H9 (cell line): Measurements from ENCODE around the gene LRCH1. TPM values are rescaled to one million over a fixed set of nuclear protein-coding genes. Genes with fewer than 3 reads are reported as not detected.

Experiments used
- DNase-seq: peaks from one replicate; pipeline ENCODE4 v3.0.0-alpha.2; 2017
- H2AFZ ChIP-seq: one replicate; pipeline ENCODE4 v1.6.1; 2013; ENCODE audit warnings: mild to moderate bottlenecking, low read length, control low read depth, moderate library complexity
- H2AK5ac ChIP-seq: 2 replicates; pipeline ENCODE4 v1.6.1; 2013; ENCODE audit warnings: low read length, control low read depth, mixed read lengths; ENCODE audit not compliant: insufficient read length
- H2BK120ac ChIP-seq: one replicate; pipeline ENCODE4 v1.6.1; 2013; ENCODE audit warnings: low read depth, mild to moderate bottlenecking, low read length, control low read depth, inconsistent platforms; ENCODE audit not compliant: poor library complexity, severe bottlenecking
- H2BK12ac ChIP-seq: 2 replicates; pipeline ENCODE4 v1.6.1; 2013; ENCODE audit warnings: low read length, control low read depth, mixed read lengths, low read depth; ENCODE audit not compliant: insufficient read length
- H2BK15ac ChIP-seq: 2 replicates; pipeline ENCODE4 v1.6.1; 2013; ENCODE audit warnings: low read depth, low read length, control low read depth
- H2BK20ac ChIP-seq: one replicate; pipeline ENCODE4 v1.6.1; 2013; ENCODE audit warnings: low read depth, mild to moderate bottlenecking, low read length, control low read depth, inconsistent platforms; ENCODE audit not compliant: poor library complexity, severe bottlenecking
- H2BK5ac ChIP-seq: 2 replicates; pipeline ENCODE4 v1.6.1; 2013; ENCODE audit warnings: low read length, control low read depth, mixed read lengths; ENCODE audit not compliant: insufficient read length
- H3K14ac ChIP-seq: 2 replicates; pipeline ENCODE4 v1.6.1; 2013; ENCODE audit warnings: low read length, control low read depth; ENCODE audit not compliant: insufficient read depth
- H3K18ac ChIP-seq: 2 replicates; pipeline ENCODE4 v1.6.1; 2013; ENCODE audit warnings: low read depth, mild to moderate bottlenecking, mixed read lengths, low read length, control low read depth; ENCODE audit not compliant: insufficient read length
- H3K23ac ChIP-seq: 2 replicates; pipeline ENCODE4 v1.6.1; 2013; ENCODE audit warnings: low read length, control low read depth, mixed read lengths, low read depth; ENCODE audit not compliant: insufficient read length
- H3K23me2 ChIP-seq: 2 replicates; pipeline ENCODE4 v1.6.1; 2013; ENCODE audit warnings: low read depth, mild to moderate bottlenecking, mixed read lengths, low read length, control low read depth; ENCODE audit not compliant: insufficient read length, poor library complexity, severe bottlenecking
- H3K27ac ChIP-seq: 2 replicates; pipeline ENCODE4 v1.5.1; 2013; ENCODE audit warnings: low read length, control low read depth, mixed read lengths, low read depth; ENCODE audit not compliant: insufficient read length
- H3K27me3 ChIP-seq: 2 replicates; pipeline ENCODE4 v1.6.1; 2013; ENCODE audit warnings: low read length, control low read depth, inconsistent platforms; ENCODE audit not compliant: insufficient read depth
- H3K4ac ChIP-seq: 2 replicates; pipeline ENCODE4 v1.6.1; 2013; ENCODE audit warnings: low read depth, mild to moderate bottlenecking, control low read depth, inconsistent platforms, low read length, moderate library complexity
- H3K4me1 ChIP-seq: 2 replicates; pipeline ENCODE4 v1.6.1; 2013; ENCODE audit warnings: low read length, control low read depth, inconsistent platforms; ENCODE audit not compliant: insufficient read depth
- H3K4me2 ChIP-seq: 2 replicates; pipeline ENCODE4 v1.6.1; 2013; ENCODE audit warnings: low read length, control low read depth, mixed read lengths; ENCODE audit not compliant: insufficient read length, insufficient read depth
- H3K56ac ChIP-seq: 2 replicates; pipeline ENCODE4 v1.6.1; 2013; ENCODE audit warnings: low read depth, mild to moderate bottlenecking, mixed read lengths, low read length, control low read depth; ENCODE audit not compliant: insufficient read length
- H3K79me1 ChIP-seq: 2 replicates; pipeline ENCODE4 v1.6.1; 2013; ENCODE audit warnings: low read depth, mild to moderate bottlenecking, moderate library complexity, low read length, control low read depth, inconsistent platforms; ENCODE audit not compliant: insufficient read depth, poor library complexity, severe bottlenecking
- H3K79me2 ChIP-seq: 2 replicates; pipeline ENCODE4 v1.6.1; 2013; ENCODE audit warnings: low read length, control low read depth, inconsistent platforms; ENCODE audit not compliant: insufficient read depth
- H3K9ac ChIP-seq: 2 replicates; pipeline ENCODE4 v1.6.1; 2013; ENCODE audit warnings: low read length, control low read depth, mixed read lengths; ENCODE audit not compliant: insufficient read length; ENCODE audit errors: extremely low read depth
- H3K9me3 ChIP-seq: one replicate; pipeline ENCODE4 v1.6.1; 2013; ENCODE audit warnings: low read depth, low read length, inconsistent platforms; ENCODE audit not compliant: control insufficient read depth
- H3T11ph ChIP-seq: one replicate; pipeline ENCODE4 v1.6.1; 2013; ENCODE audit warnings: mild to moderate bottlenecking, low read length, control low read depth, inconsistent platforms
- H4K20me1 ChIP-seq: one replicate; pipeline ENCODE4 v1.6.1; 2013; ENCODE audit not compliant: control insufficient read depth, insufficient read length, insufficient read depth
- H4K5ac ChIP-seq: 2 replicates; pipeline ENCODE4 v1.6.1; 2013; ENCODE audit warnings: low read depth, mild to moderate bottlenecking, mixed read lengths, low read length, control low read depth; ENCODE audit not compliant: insufficient read length
- H4K8ac ChIP-seq: replicated peaks from 2 replicates; pipeline ENCODE4 v1.6.1; 2013; ENCODE audit warnings: low read length, control low read depth, mixed read lengths, low read depth; ENCODE audit not compliant: insufficient read length
- H4K91ac ChIP-seq: 2 replicates; pipeline ENCODE4 v1.6.1; 2013; ENCODE audit warnings: low read depth, mild to moderate bottlenecking, moderate library complexity, mixed read lengths, low read length, control low read depth; ENCODE audit not compliant: insufficient read length
- H3K27ac Mint-ChIP-seq, 3 experiments: 2 replicates in 2 of 3; 3 replicates in 1 of 3; pipeline ENCODE4 v1.8.0; 2020 to 2021; ENCODE audit warnings: mixed read lengths in 3 of 3, mild to moderate bottlenecking in 1 of 3, moderate library complexity in 1 of 3
- H3K27me3 Mint-ChIP-seq: 2 replicates; pipeline ENCODE4 v1.8.0; 2021; ENCODE audit warnings: low read depth, mild to moderate bottlenecking, moderate library complexity, mixed read lengths
- H3K36me3 Mint-ChIP-seq, 3 experiments: 2 replicates in 2 of 3; 3 replicates in 1 of 3; pipeline ENCODE4 v1.8.0; 2020 to 2021; ENCODE audit warnings: low read depth in 3 of 3, mixed read lengths in 3 of 3; ENCODE audit not compliant: insufficient read depth in 1 of 3
- H3K4me1 Mint-ChIP-seq, 2 experiments: 2 replicates each; pipeline ENCODE4 v1.8.0; 2020; ENCODE audit warnings: mixed read lengths in 2 of 2
- H3K4me3 Mint-ChIP-seq, 2 experiments: 2 replicates in 1 of 2; 3 replicates in 1 of 2; pipeline ENCODE4 v1.8.0; 2020 to 2021; ENCODE audit warnings: mild to moderate bottlenecking in 2 of 2, mixed read lengths in 2 of 2, moderate library complexity in 1 of 2
- H3K9me3 Mint-ChIP-seq, 2 experiments: 2 replicates in 1 of 2; 3 replicates in 1 of 2; pipeline ENCODE4 v1.8.0; 2020; ENCODE audit warnings: mild to moderate bottlenecking in 2 of 2, mixed read lengths in 2 of 2, moderate library complexity in 1 of 2
- WGBS: extraction: QIAGEN DNeasy Blood & Tissue Kit; methylation state at CpG from one replicate; pipeline ENCODE4 v1.1.7; 2013; ENCODE audit warnings: missing lambda C conversion rate, low lambda C conversion rate, mixed read lengths; ENCODE audit not compliant: insufficient read length; ENCODE audit errors: extremely low coverage; 5-methylcytosine and 5-hydroxymethylcytosine counted together
- total RNA-seq: library from RNA; stranded (reverse); gene quantifications from 2 replicates; pipeline ENCODE4 v1.2.1, GENCODE V29; 2021
- TF ChIP-seq, protein P1 (sequence below): fragments of 200-600 bp; sonication (generic); conservative IDR thresholded peaks from 3 replicates; pipeline ENCODE4 v1.8.0; 2021; ENCODE audit warnings: antibody characterized with exemption, mild to moderate bottlenecking

Gene LRCH1
- total RNA-seq, 1 experiment from 2014 or later = 8.0 TPM

DNA sequence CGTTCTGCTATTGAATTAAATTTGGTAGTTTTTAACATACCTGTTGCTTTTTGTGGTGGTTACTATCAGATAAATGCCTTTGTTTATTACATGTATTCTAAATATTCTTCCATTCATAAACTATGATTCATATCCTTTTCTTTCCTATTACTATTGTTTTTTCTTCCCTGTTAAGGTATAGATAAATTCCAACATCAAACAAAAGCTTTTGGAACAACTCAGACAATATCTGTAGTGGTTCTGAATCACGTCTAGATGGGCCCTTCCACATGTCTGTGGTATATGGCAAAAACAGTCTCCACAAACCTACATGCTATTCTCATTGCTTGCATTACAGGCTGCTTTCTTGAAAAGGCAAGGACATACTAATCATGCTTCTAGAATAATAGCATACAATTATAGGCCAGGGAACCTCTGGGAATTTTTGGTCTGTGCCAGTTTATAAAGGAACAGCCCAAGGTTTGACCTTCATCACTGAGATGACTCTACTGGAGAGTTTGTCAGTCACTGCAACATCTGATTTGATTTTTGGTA is 6.4 kb downstream of the LRCH1 start:
- Histone ChIP-seq H2BK20ac (no peak overlapping the region), H4K91ac (no peak overlapping the region), H3T11ph (no peak overlapping the region), H3K79me1 (peaks cover 2% of the 10 kb centered on the region), H3K4me2 (no peak overlapping the region), H2AFZ (no peak overlapping the region), H3K27ac (no peak overlapping the region), H3K14ac (no peak overlapping the region), H3K23ac (no peak overlapping the region), H3K9ac (no peak overlapping the region), H3K23me2 (peaks cover 3% of the 10 kb centered on the region), H3K56ac (no peak overlapping the region), H2AK5ac (no peak overlapping the region), H3K79me2 (peaks cover 21% of the 10 kb centered on the region; the same call in 1 of the 2 replicates), H3K4ac (no peak overlapping the region), H2BK120ac (no peak overlapping the region), H2BK15ac (no peak overlapping the region), H3K9me3 (no peaks in the 10 kb centered on the region), H3K4me1 (0 out of 2 replicates have a peak, but pooled peaks cover 1% of the 10 kb centered on the region), H3K27me3 (no peaks in the 10 kb centered on the region), H4K20me1 (no peaks in the 10 kb centered on the region), H4K5ac (no peak overlapping the region), H2BK12ac (no peak overlapping the region), H2BK5ac (no peak overlapping the region), H4K8ac (no peak overlapping the region), H3K18ac (no peak overlapping the region)
- Mint-ChIP-seq H3K4me1 (peaks cover 7 to 10% of the 10 kb centered on the region in 2 experiments), H3K27me3 (peaks cover 2% of the 10 kb centered on the region; the same call in 1 of the 2 replicates), H3K9me3 (no peaks in the 10 kb centered on the region), H3K36me3 (no peaks in the 10 kb centered on the region), H3K4me3 (no peak overlapping the region), H3K27ac (no peak overlapping the region)
- TF ChIP-seq, protein P1, sequence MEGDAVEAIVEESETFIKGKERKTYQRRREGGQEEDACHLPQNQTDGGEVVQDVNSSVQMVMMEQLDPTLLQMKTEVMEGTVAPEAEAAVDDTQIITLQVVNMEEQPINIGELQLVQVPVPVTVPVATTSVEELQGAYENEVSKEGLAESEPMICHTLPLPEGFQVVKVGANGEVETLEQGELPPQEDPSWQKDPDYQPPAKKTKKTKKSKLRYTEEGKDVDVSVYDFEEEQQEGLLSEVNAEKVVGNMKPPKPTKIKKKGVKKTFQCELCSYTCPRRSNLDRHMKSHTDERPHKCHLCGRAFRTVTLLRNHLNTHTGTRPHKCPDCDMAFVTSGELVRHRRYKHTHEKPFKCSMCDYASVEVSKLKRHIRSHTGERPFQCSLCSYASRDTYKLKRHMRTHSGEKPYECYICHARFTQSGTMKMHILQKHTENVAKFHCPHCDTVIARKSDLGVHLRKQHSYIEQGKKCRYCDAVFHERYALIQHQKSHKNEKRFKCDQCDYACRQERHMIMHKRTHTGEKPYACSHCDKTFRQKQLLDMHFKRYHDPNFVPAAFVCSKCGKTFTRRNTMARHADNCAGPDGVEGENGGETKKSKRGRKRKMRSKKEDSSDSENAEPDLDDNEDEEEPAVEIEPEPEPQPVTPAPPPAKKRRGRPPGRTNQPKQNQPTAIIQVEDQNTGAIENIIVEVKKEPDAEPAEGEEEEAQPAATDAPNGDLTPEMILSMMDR = no peak
- DNase-seq = no peak
- whole genome bisulfite sequencing = no CpG with 5 or more reads among the region's 2 CpGs
